Erythroblast (primary cell): ENCODE data around the gene SCAANT1.

ENCODE experiments used
- GATA1 ChIP-seq: IDR thresholded peaks from 2 replicates; pipeline ENCODE4 v1.6.1; 2011; ENCODE audit warnings: low read depth, mild to moderate bottlenecking, control low read depth, low read length, moderate library complexity
- POLR2A ChIP-seq: IDR thresholded peaks from 2 replicates; pipeline ENCODE4 v1.6.1; 2011; ENCODE audit warnings: mild to moderate bottlenecking, low read length

DNA sequence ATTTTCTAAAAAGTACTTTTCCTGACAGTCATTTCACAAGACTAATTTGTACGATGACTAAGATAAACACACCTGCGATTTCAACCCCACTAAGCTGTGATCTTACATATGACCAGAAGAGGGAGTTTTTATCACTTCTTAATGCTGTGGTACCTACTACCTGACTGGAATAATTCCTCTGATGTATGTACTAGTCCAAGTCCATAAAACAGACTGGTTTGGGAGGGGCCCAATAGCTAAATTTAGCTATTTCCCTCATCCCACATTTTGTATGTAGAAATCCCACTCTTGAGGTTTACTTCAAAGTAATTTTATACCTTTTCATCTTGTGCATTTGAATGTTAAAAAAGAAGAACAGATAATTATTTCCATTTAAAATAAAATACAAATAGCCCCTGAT is 49.7 kb upstream of the SCAANT1 start:
- TF ChIP-seq POLR2A: no peak
- no peak for TF ChIP-seq GATA1
